GM12801 (cell line): Measurements from ENCODE around the gene PTPRT.

Source experiments
- TF ChIP-seq, protein P1 (sequence below): IDR thresholded peaks from one replicate; pipeline ENCODE4 v1.5.1; 2011; ENCODE audit warnings: control low read depth; ENCODE audit not compliant: insufficient read length; ENCODE audit errors: extremely low read depth

The PTPRT gene

DNA sequence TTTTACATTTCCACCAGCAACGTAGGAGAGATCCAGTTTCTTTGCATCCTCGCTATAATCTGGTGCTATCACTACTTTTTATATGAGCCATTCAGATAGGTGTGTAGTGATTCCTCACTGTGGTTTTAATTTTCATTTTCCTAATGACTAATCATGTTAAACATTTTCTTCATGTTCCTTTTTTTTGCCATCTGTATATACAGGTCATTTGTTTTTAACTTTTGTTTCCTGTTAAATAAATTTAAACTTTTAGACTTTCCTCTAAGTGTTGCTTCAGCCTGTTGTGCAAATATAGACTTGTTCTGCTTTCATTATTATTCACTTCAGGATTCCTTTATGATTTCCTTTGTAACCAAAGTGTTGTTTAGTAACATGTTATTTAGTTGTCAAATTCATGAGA is 697.4 kb downstream of the PTPRT start:
- TF ChIP-seq, protein P1, sequence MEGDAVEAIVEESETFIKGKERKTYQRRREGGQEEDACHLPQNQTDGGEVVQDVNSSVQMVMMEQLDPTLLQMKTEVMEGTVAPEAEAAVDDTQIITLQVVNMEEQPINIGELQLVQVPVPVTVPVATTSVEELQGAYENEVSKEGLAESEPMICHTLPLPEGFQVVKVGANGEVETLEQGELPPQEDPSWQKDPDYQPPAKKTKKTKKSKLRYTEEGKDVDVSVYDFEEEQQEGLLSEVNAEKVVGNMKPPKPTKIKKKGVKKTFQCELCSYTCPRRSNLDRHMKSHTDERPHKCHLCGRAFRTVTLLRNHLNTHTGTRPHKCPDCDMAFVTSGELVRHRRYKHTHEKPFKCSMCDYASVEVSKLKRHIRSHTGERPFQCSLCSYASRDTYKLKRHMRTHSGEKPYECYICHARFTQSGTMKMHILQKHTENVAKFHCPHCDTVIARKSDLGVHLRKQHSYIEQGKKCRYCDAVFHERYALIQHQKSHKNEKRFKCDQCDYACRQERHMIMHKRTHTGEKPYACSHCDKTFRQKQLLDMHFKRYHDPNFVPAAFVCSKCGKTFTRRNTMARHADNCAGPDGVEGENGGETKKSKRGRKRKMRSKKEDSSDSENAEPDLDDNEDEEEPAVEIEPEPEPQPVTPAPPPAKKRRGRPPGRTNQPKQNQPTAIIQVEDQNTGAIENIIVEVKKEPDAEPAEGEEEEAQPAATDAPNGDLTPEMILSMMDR = no peak

DNA sequence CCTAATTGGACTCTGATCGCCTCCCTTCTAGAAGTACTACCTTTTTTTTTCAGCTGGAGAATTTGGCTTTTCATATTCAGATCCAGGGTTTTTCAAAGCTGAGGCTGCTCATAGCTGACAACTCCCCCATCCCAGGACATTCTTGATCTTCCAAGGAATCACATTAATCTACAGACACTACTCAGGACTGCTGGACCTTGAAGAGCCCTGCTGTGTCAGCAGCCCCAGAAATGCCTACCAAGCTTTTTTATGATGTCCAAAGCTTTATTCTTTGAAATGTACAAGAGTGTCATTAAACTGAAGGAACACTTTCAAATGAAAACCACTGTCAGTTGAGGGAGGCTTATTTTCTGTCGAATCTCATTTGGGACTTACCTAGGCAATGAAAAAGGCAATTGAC is 704.1 kb downstream of the PTPRT start:
- TF ChIP-seq, protein P1 = no peak

DNA sequence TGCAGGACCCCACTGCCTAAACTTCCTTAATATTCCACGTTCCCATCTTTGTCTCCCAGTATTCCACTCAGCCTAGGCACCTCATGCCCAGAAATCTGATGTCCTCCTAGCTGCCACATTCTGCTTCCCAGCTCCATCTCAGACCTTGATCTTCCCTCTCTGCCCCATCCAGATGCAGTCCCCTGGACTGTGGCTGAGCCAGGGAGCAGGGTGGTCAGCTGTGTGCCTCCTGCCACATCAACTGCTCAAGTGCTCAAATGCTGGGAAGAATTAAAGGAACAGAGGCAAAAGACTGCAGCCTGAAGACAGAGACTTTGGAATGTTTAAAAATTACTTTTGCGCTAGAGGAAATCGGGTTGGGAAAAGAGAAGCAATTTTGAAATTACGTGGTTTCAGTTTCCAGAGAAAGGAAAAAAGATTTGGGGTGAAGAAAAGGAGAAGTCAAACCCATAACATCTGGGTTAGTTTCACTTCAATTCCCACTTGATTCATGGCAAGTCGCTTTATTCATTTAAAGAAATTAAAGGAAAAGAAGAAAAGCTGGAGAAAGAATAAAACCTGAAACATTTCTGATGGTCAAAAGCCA is 704.8 kb downstream of the PTPRT start:
- TF ChIP-seq, protein P1 = no peak

DNA sequence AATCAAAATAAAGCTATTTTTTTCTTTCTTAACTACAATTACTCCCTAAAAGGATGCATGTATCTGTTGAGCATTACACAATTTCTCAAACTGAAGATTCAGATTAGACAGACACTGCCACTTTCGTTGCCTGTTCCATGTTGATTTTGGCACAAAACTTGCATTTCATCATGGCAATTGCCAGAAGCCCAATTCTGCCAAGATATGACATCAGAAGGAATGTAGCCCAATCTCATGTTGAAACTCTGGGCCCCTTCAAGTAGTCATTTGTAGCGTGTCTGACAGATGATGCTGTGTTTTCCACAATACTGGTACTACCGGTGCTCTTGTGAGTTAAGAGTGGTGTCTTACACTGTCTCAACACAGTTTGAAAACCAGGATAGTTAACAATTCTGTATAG is 705.4 kb downstream of the PTPRT start:
- TF ChIP-seq, protein P1 = no peak

DNA sequence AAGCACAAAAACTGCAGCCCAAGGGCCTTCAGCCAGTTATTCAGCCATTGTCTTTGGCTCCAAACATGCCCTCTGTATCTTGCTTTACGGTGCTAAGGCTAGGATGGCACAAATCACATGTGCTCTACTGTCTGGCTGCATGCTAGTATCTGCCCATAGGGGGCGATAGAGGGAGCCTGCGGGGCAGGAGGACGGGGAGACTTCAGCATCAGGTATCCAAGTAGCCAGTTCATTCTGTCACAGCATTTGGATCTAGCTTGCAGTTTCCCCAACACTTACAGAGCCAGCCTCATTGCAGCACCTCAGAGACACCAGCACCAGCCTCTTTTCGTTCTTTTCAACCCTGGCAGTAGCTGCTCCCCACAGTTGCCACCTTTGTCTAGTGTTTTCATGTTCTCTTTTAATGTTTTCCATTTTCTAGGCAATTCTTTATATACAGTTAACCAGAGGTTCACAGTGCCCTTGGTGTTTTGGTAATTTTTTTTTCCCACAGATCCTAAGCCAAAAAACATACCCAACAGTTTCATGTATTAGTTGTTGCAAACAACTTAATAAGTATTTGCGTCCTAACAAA is 705.9 kb downstream of the PTPRT start:
- TF ChIP-seq, protein P1 = no peak

DNA sequence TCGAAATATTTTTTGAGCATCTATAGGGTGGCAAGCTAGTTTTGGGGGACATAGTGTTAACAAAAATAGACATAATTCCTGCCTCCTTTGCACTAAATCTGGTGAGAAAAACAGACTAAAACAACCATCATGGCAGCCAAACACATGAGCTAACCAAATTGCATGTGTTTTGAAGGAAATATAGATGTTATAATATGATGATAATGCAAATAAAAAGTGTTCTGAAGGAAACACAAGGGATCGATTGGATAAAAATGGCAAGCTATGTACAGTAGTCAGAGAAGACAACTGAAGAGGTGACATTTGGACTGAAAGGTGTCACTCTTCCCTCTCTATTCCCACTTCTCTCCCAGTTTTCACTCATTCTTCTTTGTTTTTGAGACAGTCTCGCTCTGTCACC is 706.9 kb downstream of the PTPRT start:
- TF ChIP-seq, protein P1 = no peak

DNA sequence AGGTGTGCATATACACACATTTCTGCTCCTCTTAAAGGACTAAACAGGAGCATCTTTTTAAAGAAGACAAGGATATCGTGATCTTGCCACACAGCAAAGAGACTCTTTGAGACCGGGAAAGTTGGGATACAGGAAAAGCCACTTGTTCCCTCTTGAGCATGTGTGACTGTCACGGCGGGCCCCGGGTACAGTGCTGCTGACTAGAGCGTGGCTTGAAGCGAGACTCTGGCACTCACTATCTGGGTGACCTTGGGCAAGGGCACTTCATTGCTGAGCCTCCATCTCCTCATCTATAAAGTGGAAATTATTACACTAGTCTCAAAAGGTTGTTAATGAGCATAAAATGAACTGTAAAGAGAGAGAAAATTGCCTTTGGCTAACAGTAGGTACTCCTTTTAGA is 713.9 kb downstream of the PTPRT start:
- TF ChIP-seq, protein P1 = no peak

DNA sequence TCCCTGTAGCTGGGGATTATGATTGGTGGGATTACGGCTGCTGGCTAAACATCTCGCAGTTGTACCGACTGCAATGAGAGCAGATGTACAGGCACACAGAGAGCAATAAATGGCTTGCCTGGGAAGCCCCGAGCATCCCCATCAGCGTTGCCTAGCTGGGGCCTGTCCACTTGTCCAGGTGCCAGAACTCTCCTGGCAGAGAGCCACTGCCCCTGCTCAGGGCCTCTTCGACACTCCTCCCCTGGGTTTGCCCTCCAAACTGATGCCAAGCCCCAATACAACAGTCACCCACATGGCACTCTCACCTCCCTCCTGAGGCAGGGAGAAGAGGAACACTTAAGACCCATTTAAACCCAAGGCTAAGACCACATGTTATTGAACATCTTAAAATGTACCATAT is 715.1 kb downstream of the PTPRT start:
- TF ChIP-seq, protein P1 = no peak
